Measurements from ENCODE around the gene LRMDA.

LRMDA gene

DNA sequence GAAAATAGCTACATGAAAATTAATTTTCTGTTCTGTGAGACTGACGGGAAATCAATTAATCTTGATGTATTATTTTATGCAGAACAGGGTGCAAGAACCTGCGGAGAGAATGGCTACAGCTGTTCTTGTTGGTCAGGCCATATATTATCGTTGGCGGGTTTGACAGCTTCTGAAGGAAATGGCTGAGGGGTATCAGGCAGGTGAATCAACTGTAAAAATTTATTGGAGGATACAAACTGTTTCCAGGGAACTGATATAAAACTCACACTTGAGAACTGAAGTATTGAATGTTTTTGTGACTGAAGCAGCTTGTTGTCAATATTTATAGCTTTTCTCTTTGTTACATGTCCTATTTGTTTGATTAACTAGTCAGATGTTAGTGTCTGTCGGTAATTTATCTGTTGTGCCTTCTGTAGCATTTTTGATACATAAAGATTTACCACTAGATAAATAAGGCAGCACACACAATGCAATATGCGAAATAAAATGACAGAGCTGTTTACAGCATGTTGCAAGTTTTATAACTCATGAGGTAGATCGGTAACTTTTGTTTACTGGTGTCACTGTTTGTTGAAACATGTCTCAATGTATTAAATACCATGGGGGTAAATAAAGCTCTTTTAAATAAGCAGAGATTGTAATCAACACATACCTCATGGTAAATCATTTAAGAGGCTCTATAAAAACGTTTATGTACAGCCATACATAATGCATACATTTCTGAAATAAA lies 308.2 kb downstream of the LRMDA start:
- Histone ChIP-seq H3K27ac (ENCODE audit: extremely low read depth, low read depth, low read length) (no peak overlapping the region), H3K9me3 (ENCODE audit: control insufficient read depth, insufficient read depth, low read depth, low read length) (no peaks in the 10 kb centered on the region), H3K4me3 (ENCODE audit: low read depth, low read length) (no peak overlapping the region), H3K36me3 (ENCODE audit: control insufficient read depth in 2 of 2, insufficient read depth in 1 of 2, low read length in 2 of 2) (no peaks in the 10 kb centered on the region), H3K4me1 (ENCODE audit: control insufficient read depth, insufficient read depth, low read length) (no peaks in the 10 kb centered on the region)
- ChIA-PET POLR2A (no interaction called here), CTCF (no interaction called here)
- TF ChIP-seq ZNF707 (tag by site-specific recombination; IDR thresholded peaks at IDR 0.05) (no peak), SP2 (tag by site-specific recombination; IDR thresholded peaks at IDR 0.05) (no peak), KLF8 (tag by site-specific recombination; IDR thresholded peaks at IDR 0.05) (no peak), ZNF121 (tag by site-specific recombination; IDR thresholded peaks at IDR 0.05) (no peak), ZNF366 (tag by site-specific recombination; conservative IDR thresholded peaks at IDR 0.05) (no peak), GLI2 (tag by site-specific recombination; IDR thresholded peaks at IDR 0.05; ENCODE audit: borderline replicate concordance, low read depth) (no peak), OSR2 (tag by site-specific recombination; IDR thresholded peaks at IDR 0.05) (no peak), ZIC2 (tag by site-specific recombination; IDR thresholded peaks at IDR 0.05) (no peak), SCRT1 (tag by site-specific recombination; IDR thresholded peaks at IDR 0.05; ENCODE audit: borderline replicate concordance) (no peak), ZNF16 (tag by site-specific recombination; IDR thresholded peaks at IDR 0.05; ENCODE audit: low read depth) (no peak), ZNF416 (tag by site-specific recombination; IDR thresholded peaks at IDR 0.05) (no peak), KLF1 (tag by site-specific recombination; IDR thresholded peaks at IDR 0.05) (no peak), ZNF211 (tag by site-specific recombination; IDR thresholded peaks at IDR 0.05; ENCODE audit: low read depth) (no peak)
- TF ChIP-seq, protein P1, sequence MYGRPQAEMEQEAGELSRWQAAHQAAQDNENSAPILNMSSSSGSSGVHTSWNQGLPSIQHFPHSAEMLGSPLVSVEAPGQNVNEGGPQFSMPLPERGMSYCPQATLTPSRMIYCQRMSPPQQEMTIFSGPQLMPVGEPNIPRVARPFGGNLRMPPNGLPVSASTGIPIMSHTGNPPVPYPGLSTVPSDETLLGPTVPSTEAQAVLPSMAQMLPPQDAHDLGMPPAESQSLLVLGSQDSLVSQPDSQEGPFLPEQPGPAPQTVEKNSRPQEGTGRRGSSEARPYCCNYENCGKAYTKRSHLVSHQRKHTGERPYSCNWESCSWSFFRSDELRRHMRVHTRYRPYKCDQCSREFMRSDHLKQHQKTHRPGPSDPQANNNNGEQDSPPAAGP (tag by site-specific recombination; IDR thresholded peaks at IDR 0.05): no peak
- TF ChIP-seq, protein P2, sequence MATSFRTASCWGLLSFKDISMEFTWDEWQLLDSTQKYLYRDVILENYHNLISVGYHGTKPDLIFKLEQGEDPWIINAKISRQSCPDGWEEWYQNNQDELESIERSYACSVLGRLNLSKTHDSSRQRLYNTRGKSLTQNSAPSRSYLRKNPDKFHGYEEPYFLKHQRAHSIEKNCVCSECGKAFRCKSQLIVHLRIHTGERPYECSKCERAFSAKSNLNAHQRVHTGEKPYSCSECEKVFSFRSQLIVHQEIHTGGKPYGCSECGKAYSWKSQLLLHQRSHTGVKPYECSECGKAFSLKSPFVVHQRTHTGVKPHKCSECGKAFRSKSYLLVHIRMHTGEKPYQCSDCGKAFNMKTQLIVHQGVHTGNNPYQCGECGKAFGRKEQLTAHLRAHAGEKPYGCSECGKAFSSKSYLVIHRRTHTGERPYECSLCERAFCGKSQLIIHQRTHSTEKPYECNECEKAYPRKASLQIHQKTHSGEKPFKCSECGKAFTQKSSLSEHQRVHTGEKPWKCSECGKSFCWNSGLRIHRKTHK (tag by site-specific recombination; IDR thresholded peaks at IDR 0.05): no peak
- TF ChIP-seq, protein P3, sequence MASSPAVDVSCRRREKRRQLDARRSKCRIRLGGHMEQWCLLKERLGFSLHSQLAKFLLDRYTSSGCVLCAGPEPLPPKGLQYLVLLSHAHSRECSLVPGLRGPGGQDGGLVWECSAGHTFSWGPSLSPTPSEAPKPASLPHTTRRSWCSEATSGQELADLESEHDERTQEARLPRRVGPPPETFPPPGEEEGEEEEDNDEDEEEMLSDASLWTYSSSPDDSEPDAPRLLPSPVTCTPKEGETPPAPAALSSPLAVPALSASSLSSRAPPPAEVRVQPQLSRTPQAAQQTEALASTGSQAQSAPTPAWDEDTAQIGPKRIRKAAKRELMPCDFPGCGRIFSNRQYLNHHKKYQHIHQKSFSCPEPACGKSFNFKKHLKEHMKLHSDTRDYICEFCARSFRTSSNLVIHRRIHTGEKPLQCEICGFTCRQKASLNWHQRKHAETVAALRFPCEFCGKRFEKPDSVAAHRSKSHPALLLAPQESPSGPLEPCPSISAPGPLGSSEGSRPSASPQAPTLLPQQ (tag by site-specific recombination; IDR thresholded peaks at IDR 0.05): no peak
- TF ChIP-seq, protein P4, sequence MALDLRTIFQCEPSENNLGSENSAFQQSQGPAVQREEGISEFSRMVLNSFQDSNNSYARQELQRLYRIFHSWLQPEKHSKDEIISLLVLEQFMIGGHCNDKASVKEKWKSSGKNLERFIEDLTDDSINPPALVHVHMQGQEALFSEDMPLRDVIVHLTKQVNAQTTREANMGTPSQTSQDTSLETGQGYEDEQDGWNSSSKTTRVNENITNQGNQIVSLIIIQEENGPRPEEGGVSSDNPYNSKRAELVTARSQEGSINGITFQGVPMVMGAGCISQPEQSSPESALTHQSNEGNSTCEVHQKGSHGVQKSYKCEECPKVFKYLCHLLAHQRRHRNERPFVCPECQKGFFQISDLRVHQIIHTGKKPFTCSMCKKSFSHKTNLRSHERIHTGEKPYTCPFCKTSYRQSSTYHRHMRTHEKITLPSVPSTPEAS (tag by site-specific recombination; IDR thresholded peaks at IDR 0.05): no peak

DNA sequence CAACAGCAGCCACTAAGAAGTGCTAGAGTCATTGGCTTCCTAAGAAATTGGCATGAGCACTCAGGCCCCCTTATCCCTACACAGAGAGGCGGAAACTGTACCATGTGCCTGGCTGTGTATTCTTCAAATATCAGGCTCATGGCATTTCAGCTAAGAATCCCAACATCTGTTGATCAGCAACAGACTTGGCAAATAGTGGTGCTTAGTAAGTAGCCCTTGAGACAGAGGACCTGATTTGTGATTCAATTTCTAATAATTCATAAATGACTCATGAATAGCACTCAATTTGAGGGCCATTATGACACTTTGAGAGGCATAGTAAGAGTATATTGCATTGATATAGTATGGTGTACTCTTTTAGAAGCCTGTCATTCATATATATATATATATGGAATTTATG lies 309.1 kb downstream of the LRMDA start:
- Histone ChIP-seq H3K4me1 (ENCODE audit: control insufficient read depth, insufficient read depth, low read length) (no peaks in the 10 kb centered on the region), H3K4me3 (ENCODE audit: low read depth, low read length) (no peak overlapping the region), H3K36me3 (ENCODE audit: control insufficient read depth in 2 of 2, insufficient read depth in 1 of 2, low read length in 2 of 2) (no peaks in the 10 kb centered on the region), H3K27ac (ENCODE audit: extremely low read depth, low read depth, low read length) (no peak overlapping the region), H3K9me3 (ENCODE audit: control insufficient read depth, insufficient read depth, low read depth, low read length) (no peaks in the 10 kb centered on the region)
- POLR2A ChIA-PET: no interaction called here
- CTCF ChIA-PET: no interaction called here
- TF ChIP-seq WT1 (tag by site-specific recombination; IDR thresholded peaks at IDR 0.05) (no peak), ZNF248 (tag by site-specific recombination; IDR thresholded peaks at IDR 0.05) (no peak), ZSCAN23 (tag by site-specific recombination; IDR thresholded peaks at IDR 0.05) (no peak), ZNF174 (tag by site-specific recombination; IDR thresholded peaks at IDR 0.05) (no peak)
